ENCODE measurements around the gene SRSF2.
"Not testable (repeated sequence)": the region's sequence is repeated elsewhere in the genome, so short reads cannot be mapped to it uniquely, and the experiment has no call there.

SRSF2 gene

GRCh38 chr17:76752006-76752405 lies 14.9 kb upstream of the SRSF2 start:
- H3K4me3 ChIP-seq (ENCODE audit: low read length), result no peak overlapping the region
- H3K27me3 ChIP-seq (ENCODE audit: control insufficient read depth, insufficient read depth, low read length), result no peaks in the 10 kb centered on the region
- H3K4me1 ChIP-seq (ENCODE audit: control insufficient read depth, low read depth, low read length), result no peaks in the 10 kb centered on the region
- H3K9me3 ChIP-seq (ENCODE audit: control insufficient read depth, low read depth, low read length), result no peaks in the 10 kb centered on the region
- no peaks in the 10 kb centered on the region for H3K36me3 ChIP-seq (ENCODE audit: control insufficient read depth, low read depth, low read length)
- H3K9ac ChIP-seq (ENCODE audit: low read length), result no peak overlapping the region
- no peak overlapping the region for H3K27ac ChIP-seq (ENCODE audit: low read length)

DNA sequence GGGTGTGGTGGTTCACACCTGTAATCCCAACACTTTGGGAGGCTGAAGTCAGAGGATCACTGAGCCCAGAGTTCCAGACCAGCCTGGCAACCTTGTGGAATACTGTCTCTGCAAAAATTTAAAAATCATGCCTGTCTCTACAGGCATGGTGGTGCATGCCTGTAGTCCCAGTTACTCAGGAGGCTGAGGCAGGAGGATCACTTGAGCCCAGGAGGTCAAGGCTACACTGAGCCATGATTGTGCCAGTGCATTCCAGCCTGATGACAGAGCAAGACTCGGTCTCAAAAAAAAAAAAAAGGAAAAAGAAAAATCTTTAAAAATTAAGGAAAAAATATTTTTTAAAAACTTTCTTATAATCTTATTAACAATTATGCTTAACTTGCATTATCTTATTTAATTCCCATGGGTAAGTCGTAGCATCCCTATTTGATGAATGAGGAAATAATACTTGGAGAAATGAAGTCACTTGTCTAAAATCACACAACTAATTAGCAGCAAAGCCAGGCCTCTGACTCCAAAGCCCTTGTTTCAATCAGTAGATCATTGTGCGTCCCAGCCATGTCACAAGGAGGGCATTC lies 14.4 kb upstream of the SRSF2 start:
- Histone ChIP-seq H3K9me3 (ENCODE audit: control insufficient read depth, low read depth, low read length) (no peaks in the 10 kb centered on the region), H3K4me1 (ENCODE audit: control insufficient read depth, low read depth, low read length) (no peaks in the 10 kb centered on the region), H3K27me3 (ENCODE audit: control insufficient read depth, insufficient read depth, low read length) (no peaks in the 10 kb centered on the region), H3K9ac (ENCODE audit: low read length) (no peak overlapping the region), H3K36me3 (ENCODE audit: control insufficient read depth, low read depth, low read length) (no peaks in the 10 kb centered on the region), H3K27ac (ENCODE audit: low read length) (no peak overlapping the region), H3K4me3 (ENCODE audit: low read length) (no peak overlapping the region)

DNA sequence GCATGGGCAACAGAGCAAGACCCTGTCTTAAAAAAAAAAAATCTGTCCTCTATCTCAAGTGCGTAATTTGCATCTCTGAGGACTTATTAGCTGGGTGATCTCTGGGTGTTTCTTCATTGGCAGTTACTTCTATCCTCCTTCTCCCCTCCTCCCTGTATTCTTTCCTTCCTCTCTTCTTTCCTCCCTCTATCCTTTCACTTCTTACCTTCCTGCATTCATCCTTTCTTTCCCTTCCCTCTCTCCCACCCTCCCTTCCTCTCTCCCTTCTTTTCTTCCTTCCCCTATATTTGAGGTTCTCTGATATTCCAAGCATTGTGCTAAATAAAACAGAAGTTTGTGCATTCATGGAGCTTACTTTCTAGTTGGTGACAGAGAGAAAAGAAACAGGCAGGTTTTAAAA lies 11.5 kb upstream of the SRSF2 start:
- Histone ChIP-seq H3K27ac (ENCODE audit: low read length) (no peak overlapping the region), H3K9me3 (ENCODE audit: control insufficient read depth, low read depth, low read length) (no peaks in the 10 kb centered on the region), H3K36me3 (ENCODE audit: control insufficient read depth, low read depth, low read length) (peaks cover 18% of the 10 kb centered on the region), H3K4me1 (ENCODE audit: control insufficient read depth, low read depth, low read length) (no peaks in the 10 kb centered on the region), H3K4me3 (ENCODE audit: low read length) (no peak overlapping the region), H3K27me3 (ENCODE audit: control insufficient read depth, insufficient read depth, low read length) (no peaks in the 10 kb centered on the region), H3K9ac (ENCODE audit: low read length) (no peak overlapping the region)

- H3K9me3 ChIP-seq (ENCODE audit: control insufficient read depth, low read depth, low read length), result no peaks in the 10 kb centered on the region
- H3K4me1 ChIP-seq (ENCODE audit: control insufficient read depth, low read depth, low read length), result no peaks in the 10 kb centered on the region
- no peak overlapping the region for H3K9ac ChIP-seq (ENCODE audit: low read length)
- H3K4me3 ChIP-seq (ENCODE audit: low read length), result no peak overlapping the region
- H3K27ac ChIP-seq (ENCODE audit: low read length), result no peak overlapping the region
- H3K36me3 ChIP-seq (ENCODE audit: control insufficient read depth, low read depth, low read length), result peaks cover 19% of the 10 kb centered on the region
- no peaks in the 10 kb centered on the region for H3K27me3 ChIP-seq (ENCODE audit: control insufficient read depth, insufficient read depth, low read length)
These were observed 10.7 kb upstream of the SRSF2 start for GRCh38 chr17:76747716-76748363.

DNA sequence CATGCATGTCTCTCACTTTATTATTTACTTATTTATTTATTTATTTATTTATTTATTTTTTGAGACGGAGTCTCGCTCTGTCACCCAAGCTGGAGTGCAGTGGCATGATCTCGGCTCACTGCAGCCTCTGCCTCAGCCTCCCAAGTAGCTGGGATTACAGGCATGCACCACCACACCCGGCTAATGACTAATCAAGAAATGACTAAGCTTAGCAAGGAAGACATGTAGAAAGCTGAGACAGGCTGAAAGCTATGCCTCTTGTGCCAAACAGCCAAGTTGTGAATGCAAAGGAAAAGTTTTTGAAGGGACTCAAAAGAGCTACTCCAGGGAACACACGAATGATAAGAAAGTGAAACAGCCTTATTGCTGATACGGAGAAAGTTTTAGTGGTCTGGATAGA lies 8.7 kb upstream of the SRSF2 start:
- not testable (repeated sequence) for H3K27ac ChIP-seq (ENCODE audit: low read length); H3K4me1 ChIP-seq (ENCODE audit: control insufficient read depth, low read depth, low read length); H3K4me3 ChIP-seq (ENCODE audit: low read length); H3K9me3 ChIP-seq (ENCODE audit: control insufficient read depth, low read depth, low read length); H3K9ac ChIP-seq (ENCODE audit: low read length); H3K27me3 ChIP-seq (ENCODE audit: control insufficient read depth, insufficient read depth, low read length)
- peaks cover 29% of the 10 kb centered on the region for H3K36me3 ChIP-seq (ENCODE audit: control insufficient read depth, low read depth, low read length)

DNA sequence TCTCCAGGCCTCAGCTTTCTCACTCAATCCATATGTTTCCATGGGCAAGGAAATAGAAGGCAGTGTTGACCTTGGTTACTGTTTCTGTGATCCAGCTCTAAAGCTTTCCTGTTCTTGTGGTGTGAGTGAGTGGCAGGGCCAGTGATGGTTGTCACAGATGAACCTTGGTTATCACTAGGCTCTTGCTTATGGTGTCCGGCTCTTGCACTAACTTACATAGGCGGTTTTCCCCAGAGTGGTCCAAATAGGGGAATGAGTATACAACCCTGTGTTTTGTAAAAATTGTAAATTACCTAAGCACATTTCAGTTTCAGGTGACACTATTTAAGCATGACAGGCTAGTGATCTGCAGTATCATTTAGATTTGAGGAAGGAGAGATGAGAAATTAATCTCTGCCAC lies 7.6 kb upstream of the SRSF2 start:
- H3K4me3 ChIP-seq (ENCODE audit: low read length), result no peak overlapping the region
- H3K27me3 ChIP-seq (ENCODE audit: control insufficient read depth, insufficient read depth, low read length), result no peaks in the 10 kb centered on the region
- no peaks in the 10 kb centered on the region for H3K9me3 ChIP-seq (ENCODE audit: control insufficient read depth, low read depth, low read length)
- H3K9ac ChIP-seq (ENCODE audit: low read length), result no peak overlapping the region
- H3K27ac ChIP-seq (ENCODE audit: low read length), result no peak overlapping the region
- peaks cover 32% of the 10 kb centered on the region for H3K36me3 ChIP-seq (ENCODE audit: control insufficient read depth, low read depth, low read length)
- no peaks in the 10 kb centered on the region for H3K4me1 ChIP-seq (ENCODE audit: control insufficient read depth, low read depth, low read length)

- H3K36me3 ChIP-seq (ENCODE audit: control insufficient read depth, low read depth, low read length), result peaks cover 32% of the 10 kb centered on the region
- H3K4me3 ChIP-seq (ENCODE audit: low read length), result no peak overlapping the region
- no peak overlapping the region for H3K9ac ChIP-seq (ENCODE audit: low read length)
- H3K27me3 ChIP-seq (ENCODE audit: control insufficient read depth, insufficient read depth, low read length), result no peaks in the 10 kb centered on the region
- no peak overlapping the region for H3K27ac ChIP-seq (ENCODE audit: low read length)
- peaks cover 7% of the 10 kb centered on the region for H3K4me1 ChIP-seq (ENCODE audit: control insufficient read depth, low read depth, low read length)
- H3K9me3 ChIP-seq (ENCODE audit: control insufficient read depth, low read depth, low read length), result no peaks in the 10 kb centered on the region
These were observed 5.8 kb upstream of the SRSF2 start for GRCh38 chr17:76742958-76743357.

- H3K9me3 ChIP-seq (ENCODE audit: control insufficient read depth, low read depth, low read length), result no peaks in the 10 kb centered on the region
- no peak overlapping the region for H3K9ac ChIP-seq (ENCODE audit: low read length)
- H3K4me3 ChIP-seq (ENCODE audit: low read length), result no peak overlapping the region
- H3K4me1 ChIP-seq (ENCODE audit: control insufficient read depth, low read depth, low read length), result peaks cover 7% of the 10 kb centered on the region
- peaks cover 35% of the 10 kb centered on the region for H3K36me3 ChIP-seq (ENCODE audit: control insufficient read depth, low read depth, low read length)
- H3K27me3 ChIP-seq (ENCODE audit: control insufficient read depth, insufficient read depth, low read length), result no peaks in the 10 kb centered on the region
- H3K27ac ChIP-seq (ENCODE audit: low read length), result no peak overlapping the region
These were observed 3.4 kb upstream of the SRSF2 start for GRCh38 chr17:76740329-76741118.

DNA sequence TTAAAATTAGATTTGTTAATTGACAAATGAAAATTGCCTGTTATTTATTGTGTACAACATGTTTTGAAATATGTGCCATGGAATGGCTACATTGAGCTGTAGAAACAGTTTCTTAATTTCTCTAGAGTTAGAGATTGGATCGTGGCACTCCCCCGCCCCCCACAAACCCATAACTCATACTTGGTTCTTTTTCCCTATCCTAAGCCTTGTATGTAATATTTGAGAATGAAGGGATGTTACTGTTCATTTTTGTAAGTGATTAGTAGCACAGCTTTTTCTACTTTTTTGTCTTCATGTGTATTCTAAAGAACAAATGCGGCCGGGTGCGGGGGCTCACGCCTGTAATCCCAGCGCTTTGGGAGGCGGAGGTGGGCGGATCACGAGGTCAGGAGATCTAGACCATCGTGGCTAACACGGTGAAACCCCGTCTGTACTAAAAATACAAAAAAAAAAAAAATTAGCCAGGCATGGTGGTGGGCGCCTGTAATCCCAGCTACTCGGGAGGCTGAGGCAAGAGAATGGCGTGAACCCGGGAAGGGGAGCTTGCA lies 2.5 kb upstream of the SRSF2 start:
- H3K4me3 ChIP-seq (ENCODE audit: low read length); H3K9me3 ChIP-seq (ENCODE audit: control insufficient read depth, low read depth, low read length); H3K27me3 ChIP-seq (ENCODE audit: control insufficient read depth, insufficient read depth, low read length); H3K27ac ChIP-seq (ENCODE audit: low read length): not testable (repeated sequence)
- Histone ChIP-seq H3K36me3 (ENCODE audit: control insufficient read depth, low read depth, low read length) (peaks cover 37% of the 10 kb centered on the region), H3K9ac (ENCODE audit: low read length) (peak overlapping the region; percentile 90), H3K4me1 (ENCODE audit: control insufficient read depth, low read depth, low read length) (peaks cover 12% of the 10 kb centered on the region)

DNA sequence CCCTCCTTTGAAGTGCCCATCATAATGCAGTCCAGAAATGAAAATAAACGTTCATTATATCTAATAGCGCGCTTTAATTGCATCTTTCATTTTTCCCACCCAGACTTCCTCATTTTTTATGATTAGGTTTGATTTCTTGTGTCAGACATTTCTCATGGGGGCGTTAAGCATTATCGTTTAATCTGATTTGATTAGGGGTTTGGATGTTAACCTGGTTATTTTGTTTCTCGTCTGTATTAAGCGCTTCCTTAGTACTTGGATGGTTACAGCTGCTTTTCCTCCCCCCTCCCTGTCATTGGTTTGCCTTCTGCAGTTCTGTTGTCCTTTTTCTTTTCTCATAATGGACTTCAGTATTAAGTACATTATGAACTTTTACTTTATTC lies 1.3 kb upstream of the SRSF2 start:
- Histone ChIP-seq H3K36me3 (ENCODE audit: control insufficient read depth, low read depth, low read length) (peaks cover 42% of the 10 kb centered on the region), H3K27ac (ENCODE audit: low read length) (peak overlapping the region; percentile 2), H3K4me3 (ENCODE audit: low read length) (peak overlapping the region; percentile 80), H3K4me1 (ENCODE audit: control insufficient read depth, low read depth, low read length) (peaks cover 19% of the 10 kb centered on the region), H3K9me3 (ENCODE audit: control insufficient read depth, low read depth, low read length) (no peaks in the 10 kb centered on the region), H3K9ac (ENCODE audit: low read length) (peak overlapping the region; percentile 90), H3K27me3 (ENCODE audit: control insufficient read depth, insufficient read depth, low read length) (no peaks in the 10 kb centered on the region)

GRCh38 chr17:76737676-76738467 lies 741 bp upstream of the SRSF2 start, which contains the start of gene MFSD11:
TSS of gene MFSD11 (plus strand) at chr17:76738119. CDS start at chr17:76738353, 234 bp downstream.
- H3K4me3 ChIP-seq (ENCODE audit: low read length), result peak within 1 kb of the TSS; percentile 90
- peak within 1 kb of the TSS; percentile 96 for H3K27ac ChIP-seq (ENCODE audit: low read length)
- H3K9ac ChIP-seq (ENCODE audit: low read length), result peak within 1 kb of the TSS; percentile 99
- peaks cover 47% of the 10 kb centered on the region for H3K36me3 ChIP-seq (ENCODE audit: control insufficient read depth, low read depth, low read length)
- H3K4me1 ChIP-seq (ENCODE audit: control insufficient read depth, low read depth, low read length), result peaks cover 19% of the 10 kb centered on the region
- no peaks in the 10 kb centered on the region for H3K9me3 ChIP-seq (ENCODE audit: control insufficient read depth, low read depth, low read length)
- no peaks in the 10 kb centered on the region for H3K27me3 ChIP-seq (ENCODE audit: control insufficient read depth, insufficient read depth, low read length)
